Astrocyte of the spinal cord (primary cell): ENCODE results near the gene PDZD2.

ENCODE experiments used
- DNase-seq: peaks from one replicate; pipeline ENCODE4 v3.0.0; 2011; ENCODE audit warnings: low read depth, low spot score
- H3K4me3 ChIP-seq: 2 replicates; pipeline ENCODE4 v1.5.1; 2011; ENCODE audit warnings: low read depth, mild to moderate bottlenecking, low read length, moderate library complexity
- in situ Hi-C: cut with HindIII; loops from 2 replicates; pipeline ENCODE4 v1.10.0; 2017; ENCODE audit warnings: low sequenced_read_pairs
- TF ChIP-seq, protein P1 (sequence below): IDR thresholded peaks from 2 replicates; pipeline ENCODE4 v1.5.1; 2012; ENCODE audit warnings: low read depth, mild to moderate bottlenecking, low read length, inconsistent platforms

Gene PDZD2

DNA sequence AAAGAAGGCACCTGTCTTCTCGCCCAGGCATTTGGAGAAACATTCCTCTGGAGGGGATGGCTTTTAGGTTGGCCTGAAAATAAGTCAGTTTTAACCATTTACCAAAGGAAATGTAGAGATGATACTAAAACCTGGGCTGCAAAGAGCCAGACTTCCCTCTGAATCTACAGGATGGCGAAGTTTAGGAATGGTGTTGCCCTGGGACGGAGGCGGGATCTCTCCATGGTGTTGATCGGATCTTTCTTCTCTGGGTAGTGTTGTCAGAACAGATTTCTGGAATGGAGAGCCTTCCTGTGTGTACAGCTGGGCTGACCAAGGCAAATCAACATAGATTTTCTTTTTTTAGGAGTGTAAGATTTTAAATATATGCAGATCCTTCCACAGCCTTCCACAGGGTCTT, 159.2 kb downstream of the PDZD2 start:
- no peak for DNase-seq
- H3K4me3 ChIP-seq = no peak overlapping the region
- in situ Hi-C loops = no loop called here
- TF ChIP-seq, protein P1, sequence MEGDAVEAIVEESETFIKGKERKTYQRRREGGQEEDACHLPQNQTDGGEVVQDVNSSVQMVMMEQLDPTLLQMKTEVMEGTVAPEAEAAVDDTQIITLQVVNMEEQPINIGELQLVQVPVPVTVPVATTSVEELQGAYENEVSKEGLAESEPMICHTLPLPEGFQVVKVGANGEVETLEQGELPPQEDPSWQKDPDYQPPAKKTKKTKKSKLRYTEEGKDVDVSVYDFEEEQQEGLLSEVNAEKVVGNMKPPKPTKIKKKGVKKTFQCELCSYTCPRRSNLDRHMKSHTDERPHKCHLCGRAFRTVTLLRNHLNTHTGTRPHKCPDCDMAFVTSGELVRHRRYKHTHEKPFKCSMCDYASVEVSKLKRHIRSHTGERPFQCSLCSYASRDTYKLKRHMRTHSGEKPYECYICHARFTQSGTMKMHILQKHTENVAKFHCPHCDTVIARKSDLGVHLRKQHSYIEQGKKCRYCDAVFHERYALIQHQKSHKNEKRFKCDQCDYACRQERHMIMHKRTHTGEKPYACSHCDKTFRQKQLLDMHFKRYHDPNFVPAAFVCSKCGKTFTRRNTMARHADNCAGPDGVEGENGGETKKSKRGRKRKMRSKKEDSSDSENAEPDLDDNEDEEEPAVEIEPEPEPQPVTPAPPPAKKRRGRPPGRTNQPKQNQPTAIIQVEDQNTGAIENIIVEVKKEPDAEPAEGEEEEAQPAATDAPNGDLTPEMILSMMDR = no peak

DNA sequence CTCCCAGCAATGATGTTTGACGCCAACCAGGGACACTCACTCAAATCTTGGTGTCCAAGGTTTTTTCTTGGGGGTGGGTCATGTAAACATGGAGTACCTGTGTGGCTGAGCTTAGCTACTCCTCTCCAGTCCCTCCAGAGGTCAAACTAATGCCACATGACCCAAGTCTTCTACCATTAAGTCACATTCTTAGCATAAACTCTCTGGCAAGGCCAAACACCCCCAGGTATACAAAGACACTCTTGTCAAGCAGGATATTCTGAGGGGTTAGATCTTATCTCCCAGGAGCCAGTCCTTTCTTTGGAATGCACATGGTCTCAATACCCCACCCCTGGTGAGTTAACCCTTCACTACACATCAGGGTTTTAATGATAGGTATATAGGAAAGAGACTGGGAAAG, 161.4 kb downstream of the PDZD2 start:
- in situ Hi-C loops = no loop called here
- TF ChIP-seq, protein P1 = no peak
- H3K4me3 ChIP-seq = no peak overlapping the region
- DNase-seq = no peak

DNA sequence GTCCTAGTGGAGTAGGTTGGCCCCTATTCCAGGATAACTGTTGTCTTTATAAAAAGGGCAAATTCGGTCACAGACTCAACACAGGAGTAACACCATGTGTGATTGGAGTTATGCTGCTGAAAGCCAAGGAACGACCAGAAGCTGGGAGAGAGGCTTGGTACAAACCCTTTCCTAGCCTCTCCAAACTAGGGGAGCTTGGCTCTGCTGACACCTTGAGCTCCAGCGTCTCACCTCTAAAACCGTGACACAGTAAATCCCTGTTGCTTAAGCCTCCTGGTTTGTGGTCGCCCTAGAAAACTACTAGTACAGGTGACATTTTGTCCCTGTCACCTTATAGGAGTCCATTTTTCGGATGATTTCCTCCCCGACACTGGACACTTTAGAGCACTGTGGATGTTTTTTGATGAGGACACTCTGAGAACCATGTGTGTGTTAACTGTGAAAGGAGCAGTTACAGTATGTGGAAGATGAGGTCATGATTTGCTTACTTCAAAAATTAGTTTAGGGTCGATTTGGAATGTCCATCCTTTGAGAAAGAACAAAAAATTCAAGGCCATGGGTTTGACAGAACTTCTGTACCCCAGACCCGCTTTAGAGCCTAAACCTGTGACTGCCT, 167.0 kb downstream of the PDZD2 start:
- in situ Hi-C loops = no loop called here
- TF ChIP-seq, protein P1 = no peak
- no peak overlapping the region for H3K4me3 ChIP-seq
- DNase-seq = no peak

DNA sequence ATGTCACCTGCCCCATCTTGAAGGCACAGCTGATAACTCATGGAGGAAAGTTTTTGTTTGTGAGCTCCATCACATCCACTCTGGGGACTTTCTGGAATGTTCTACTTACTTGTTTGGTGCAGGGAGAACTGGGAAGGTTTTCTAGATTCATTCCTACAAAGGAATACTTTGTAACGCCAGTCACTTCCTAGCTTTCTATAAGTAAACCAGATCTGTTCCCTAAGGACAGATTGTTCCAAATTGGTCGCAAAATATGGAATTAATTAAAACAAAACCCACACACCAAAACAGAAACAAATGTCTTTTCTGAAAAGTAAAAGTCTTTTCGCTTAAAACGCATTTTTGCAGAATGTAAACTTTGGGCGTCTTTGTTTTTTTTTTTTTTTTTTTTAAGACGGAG, 167.6 kb downstream of the PDZD2 start:
- no peak for DNase-seq
- in situ Hi-C loops = no loop called here
- TF ChIP-seq, protein P1 = no peak
- no peak overlapping the region for H3K4me3 ChIP-seq

DNA sequence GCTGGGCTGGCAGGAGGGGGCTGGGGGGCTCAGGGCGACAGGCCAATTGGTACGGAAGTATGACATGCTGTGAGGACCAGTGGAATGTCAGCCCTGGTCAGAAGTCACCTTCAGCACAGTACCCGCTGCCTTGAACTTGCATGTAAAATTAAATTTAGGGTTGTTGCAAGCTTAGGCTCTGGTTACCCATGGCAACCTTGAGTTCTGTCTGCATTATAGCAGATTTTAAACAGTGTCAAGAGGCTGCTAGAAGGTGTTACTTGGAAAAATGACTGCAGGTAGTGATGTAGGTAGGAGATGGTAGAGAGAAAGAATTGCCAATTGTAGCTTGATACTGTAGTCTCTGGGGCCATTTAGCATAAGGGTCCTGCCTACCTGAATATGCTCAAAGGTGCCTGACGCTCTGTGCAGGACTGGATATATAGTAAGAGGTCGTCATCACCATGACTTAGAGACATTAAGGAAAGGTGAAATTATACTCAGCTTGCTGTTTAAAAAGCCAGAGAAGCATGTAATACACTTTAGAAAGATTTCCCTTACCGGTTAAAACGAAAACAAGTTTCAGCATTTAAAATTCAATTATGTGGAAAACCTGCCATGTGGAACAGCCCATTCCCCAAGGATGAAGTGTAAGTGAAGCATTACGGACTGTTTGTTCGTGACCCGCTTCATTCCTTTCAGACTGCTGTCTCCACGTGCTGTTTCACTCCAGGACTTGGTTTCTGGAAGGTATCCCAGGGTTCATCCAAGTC, 169.0 kb downstream of the PDZD2 start:
- TF ChIP-seq, protein P1 = no peak
- DNase-seq = no peak
- in situ Hi-C loops = no loop called here
- H3K4me3 ChIP-seq = no peak overlapping the region

DNA sequence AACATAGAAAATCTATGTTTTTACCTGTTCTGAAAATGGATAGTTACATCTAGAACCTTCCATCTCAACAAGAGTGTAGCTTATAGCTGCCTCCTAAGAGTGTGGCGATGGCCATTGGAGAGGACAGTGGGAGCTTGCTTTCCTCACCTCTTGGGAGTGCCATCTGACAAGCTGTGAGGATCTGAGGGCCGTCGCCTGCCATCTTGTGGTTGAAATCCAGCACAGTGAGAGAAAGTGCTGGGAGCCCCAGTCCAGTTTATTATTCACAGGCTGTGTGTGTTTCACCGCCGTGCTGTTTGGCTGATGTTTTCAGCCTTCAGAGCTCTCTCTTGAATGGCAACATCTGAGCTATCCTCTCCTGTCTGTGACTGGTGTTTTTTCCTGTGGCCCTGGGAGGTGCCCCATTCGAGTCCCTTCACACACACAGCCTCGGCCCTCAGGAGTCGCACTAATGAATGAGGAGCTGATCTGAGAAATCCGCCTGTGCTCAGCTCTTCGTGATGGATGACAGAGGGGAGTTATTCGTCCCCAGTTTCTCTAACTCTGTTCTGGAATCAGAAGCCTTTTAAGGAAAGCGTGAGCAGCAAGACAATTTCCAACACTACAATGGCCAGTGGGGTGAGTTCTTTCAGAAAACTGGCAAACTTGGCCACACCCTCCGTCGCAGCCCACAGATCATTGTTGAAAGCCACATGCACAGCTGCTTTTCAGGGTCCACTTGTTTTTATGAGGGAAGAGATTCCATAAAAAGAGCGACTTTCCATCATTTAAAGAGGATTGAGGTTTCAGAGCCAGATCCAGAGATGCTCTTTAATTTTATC, 170.3 kb downstream of the PDZD2 start:
- peak overlapping the region; percentile 17 for H3K4me3 ChIP-seq
- peak; percentile 79 for DNase-seq
- in situ Hi-C loops = no loop called here
- TF ChIP-seq, protein P1 = peak; percentile 87
